ENCODE measurements around the gene EGR4. TPM values are rescaled to one million over a fixed set of nuclear protein-coding genes. Genes with fewer than 3 reads are reported as not detected.

Gene EGR4
- total RNA-seq, 6 donors from 2014 or later = 0.10 TPM; not detected in 5

DNA sequence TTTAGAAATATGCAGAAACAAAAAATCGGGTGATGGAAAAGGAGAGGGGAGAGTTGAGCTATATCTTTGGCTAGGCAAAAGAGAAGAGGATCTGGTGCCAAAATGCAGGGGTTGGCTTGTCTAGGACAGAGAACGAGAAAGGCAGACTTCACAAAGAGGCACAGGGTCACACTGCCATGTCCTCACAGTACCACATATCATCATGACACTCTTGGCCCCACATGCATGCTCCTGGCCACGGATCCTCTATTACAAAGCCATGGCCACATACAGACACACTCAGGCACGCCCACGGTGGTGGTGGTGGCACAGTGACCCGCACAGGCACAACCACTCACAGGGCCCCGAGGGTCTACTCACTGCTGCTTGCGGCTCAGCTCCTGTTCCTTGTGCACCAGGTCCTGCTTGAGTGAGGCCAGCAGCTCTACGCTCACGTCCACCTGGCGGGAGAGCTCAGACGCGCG lies 24.9 kb downstream of the EGR4 start:
- Histone ChIP-seq H3K36me3 (no peaks in the 10 kb centered on the region), H3K27me3 (peaks cover 0 to 18% (median 1%) of the 10 kb centered on the region in 4 donors), H3K9me3 (no peaks in the 10 kb centered on the region), H3K27ac (no peak overlapping the region), H3K4me3 (peak overlapping the region in 1 of 4 donors; percentile 28), H3K4me1 (peaks cover 5 to 13% (median 6%) of the 10 kb centered on the region in 4 donors)
- DNase-seq (no peak), ATAC-seq (ENCODE audit: low FRiP score in 2 of 2) (no peak)
- TF ChIP-seq POLR2AphosphoS5 (IDR thresholded peaks at IDR 0.05) (no peak), EP300 (IDR thresholded peaks at IDR 0.05) (no peak), POLR2A (IDR thresholded peaks at IDR 0.05) (no peak)
- TF ChIP-seq, protein P1, sequence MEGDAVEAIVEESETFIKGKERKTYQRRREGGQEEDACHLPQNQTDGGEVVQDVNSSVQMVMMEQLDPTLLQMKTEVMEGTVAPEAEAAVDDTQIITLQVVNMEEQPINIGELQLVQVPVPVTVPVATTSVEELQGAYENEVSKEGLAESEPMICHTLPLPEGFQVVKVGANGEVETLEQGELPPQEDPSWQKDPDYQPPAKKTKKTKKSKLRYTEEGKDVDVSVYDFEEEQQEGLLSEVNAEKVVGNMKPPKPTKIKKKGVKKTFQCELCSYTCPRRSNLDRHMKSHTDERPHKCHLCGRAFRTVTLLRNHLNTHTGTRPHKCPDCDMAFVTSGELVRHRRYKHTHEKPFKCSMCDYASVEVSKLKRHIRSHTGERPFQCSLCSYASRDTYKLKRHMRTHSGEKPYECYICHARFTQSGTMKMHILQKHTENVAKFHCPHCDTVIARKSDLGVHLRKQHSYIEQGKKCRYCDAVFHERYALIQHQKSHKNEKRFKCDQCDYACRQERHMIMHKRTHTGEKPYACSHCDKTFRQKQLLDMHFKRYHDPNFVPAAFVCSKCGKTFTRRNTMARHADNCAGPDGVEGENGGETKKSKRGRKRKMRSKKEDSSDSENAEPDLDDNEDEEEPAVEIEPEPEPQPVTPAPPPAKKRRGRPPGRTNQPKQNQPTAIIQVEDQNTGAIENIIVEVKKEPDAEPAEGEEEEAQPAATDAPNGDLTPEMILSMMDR (IDR thresholded peaks at IDR 0.05) = no peak
- WGBS, 2 donors = 54 to 62% methylated on average over 6 to 14 of the region's 14 CpGs

DNA sequence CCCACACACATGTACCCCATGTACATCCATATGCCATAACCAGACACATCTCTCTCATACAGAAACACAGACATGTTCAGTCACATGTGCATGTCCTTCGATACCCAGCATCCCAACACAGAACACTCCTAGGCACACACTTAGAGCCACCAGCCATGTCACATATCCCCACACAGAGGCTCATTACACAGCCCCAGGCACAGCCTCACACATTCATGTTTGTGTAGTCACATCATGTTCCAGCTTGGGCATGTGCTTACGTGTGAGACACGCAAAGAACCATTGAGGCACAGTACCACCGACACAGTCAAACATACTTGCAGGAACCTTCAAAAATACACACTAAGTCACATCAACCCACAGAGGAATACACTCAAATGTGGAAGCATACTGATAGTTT lies 26.3 kb downstream of the EGR4 start:
- Histone ChIP-seq H3K27me3 (peaks cover 0 to 18% (median 1%) of the 10 kb centered on the region in 4 donors), H3K4me1 (peaks cover 5 to 13% (median 6%) of the 10 kb centered on the region in 4 donors), H3K27ac (no peak overlapping the region), H3K36me3 (no peaks in the 10 kb centered on the region), H3K9me3 (no peaks in the 10 kb centered on the region), H3K4me3 (no peak overlapping the region)
- 95 to 99% methylated on average over 4 of the region's 4 CpGs for WGBS, 2 donors
- no peak for DNase-seq
- no peak for ATAC-seq (ENCODE audit: low FRiP score in 2 of 2)
- no peak for TF ChIP-seq POLR2AphosphoS5 (IDR thresholded peaks at IDR 0.05)
- TF ChIP-seq POLR2A (IDR thresholded peaks at IDR 0.05) = no peak
- no peak for TF ChIP-seq EP300 (IDR thresholded peaks at IDR 0.05)
- TF ChIP-seq, protein P1 (IDR thresholded peaks at IDR 0.05) = no peak

DNA sequence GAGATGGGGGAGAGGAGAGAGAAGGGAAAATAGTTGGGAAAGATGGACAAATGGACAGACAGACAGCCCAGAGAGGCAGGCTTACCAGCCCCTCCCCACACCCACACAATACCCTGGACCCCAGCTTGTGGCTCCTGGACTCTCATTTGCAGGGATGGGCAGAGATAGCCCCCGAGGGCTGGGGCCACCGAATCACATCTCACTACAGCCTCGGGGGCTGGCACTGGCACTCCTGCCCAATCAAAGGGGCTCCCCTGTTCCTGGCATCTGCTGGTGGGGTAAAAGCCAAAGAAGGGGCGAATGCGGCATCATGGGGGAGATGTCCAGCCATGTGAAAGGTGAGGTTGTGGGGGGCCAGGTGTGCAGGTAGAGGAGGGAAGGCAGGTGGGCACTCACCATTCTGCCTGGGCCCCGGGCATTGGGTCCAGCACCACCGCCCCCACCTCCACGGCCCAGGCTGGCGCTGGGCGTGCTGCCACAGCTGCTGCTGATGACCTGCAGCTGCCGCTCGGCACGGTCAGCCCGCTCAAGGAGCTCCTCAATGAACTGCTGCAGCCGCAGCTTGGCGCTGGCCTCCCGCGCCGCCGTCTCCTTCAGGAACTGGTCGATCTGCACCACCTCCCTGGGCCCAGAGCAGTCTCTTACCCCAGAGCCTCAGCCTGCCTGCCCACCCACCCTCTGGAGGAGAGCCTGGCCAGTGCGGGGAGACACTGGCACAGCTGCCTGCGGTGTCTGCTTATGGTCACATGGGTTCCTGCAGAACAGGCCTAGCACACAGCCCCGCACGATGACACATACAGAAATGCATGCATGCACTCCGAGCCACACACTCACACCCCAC lies 27.1 kb downstream of the EGR4 start:
- Histone ChIP-seq H3K4me3 (no peak overlapping the region), H3K27me3 (peaks cover 0 to 18% (median 1%) of the 10 kb centered on the region in 4 donors)
- no peak for ATAC-seq (ENCODE audit: low FRiP score in 2 of 2)

DNA sequence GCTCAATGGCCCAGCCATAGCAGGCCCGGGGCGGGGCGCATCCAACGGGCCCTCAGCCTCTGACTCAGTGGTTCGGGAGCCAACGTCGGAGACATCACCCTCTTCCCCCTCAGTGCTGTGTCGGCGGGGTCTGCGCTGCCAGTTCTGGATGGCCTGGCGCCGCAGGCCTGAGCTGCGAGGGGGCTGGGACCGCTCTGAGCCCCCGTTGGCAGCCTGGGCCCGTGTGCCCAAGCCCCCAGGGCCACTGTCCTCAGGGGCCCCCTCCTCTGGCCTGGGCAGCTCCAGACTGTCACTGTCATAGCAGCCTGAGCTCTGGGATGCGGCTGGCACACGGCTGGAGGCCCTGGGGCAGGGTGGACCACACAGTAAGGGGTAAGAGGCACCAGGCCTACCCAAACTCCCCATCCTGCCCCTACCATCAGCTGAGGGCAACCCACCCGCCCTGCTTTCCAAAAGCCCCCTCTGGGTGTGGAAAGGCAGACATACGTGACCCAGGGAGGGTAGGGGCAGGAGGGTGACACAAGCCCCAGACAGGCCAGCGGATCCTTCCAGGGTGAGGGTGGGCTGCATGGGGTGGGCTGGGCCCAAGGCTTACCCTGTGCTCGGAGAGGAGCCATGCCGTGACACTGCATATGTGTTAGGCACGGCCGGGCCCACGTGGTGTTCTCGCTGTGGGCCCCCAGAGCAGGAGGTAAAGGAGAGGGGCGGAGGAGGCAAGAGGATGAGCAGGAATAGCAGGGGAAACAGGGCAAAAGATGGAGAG lies 27.9 kb downstream of the EGR4 start:
- no peak for ATAC-seq (ENCODE audit: low FRiP score in 2 of 2)
- DNase-seq = peak in 1 of 2 donors; percentile 55

More for the DNA sequence above, 27.1 kb downstream of the EGR4 start:
- peak in 1 of 2 donors; percentile 81 for DNase-seq
- no peaks in the 10 kb centered on the region for H3K36me3 ChIP-seq
- H3K4me1 ChIP-seq = peaks cover 5 to 13% (median 6%) of the 10 kb centered on the region in 4 donors
- 87 to 88% methylated on average over 12 to 16 of the region's 26 CpGs for WGBS, 2 donors
- TF ChIP-seq POLR2AphosphoS5 (IDR thresholded peaks at IDR 0.05) (no peak), EP300 (IDR thresholded peaks at IDR 0.05) (no peak), POLR2A (IDR thresholded peaks at IDR 0.05) (no peak)
- TF ChIP-seq, protein P1 (IDR thresholded peaks at IDR 0.05) = no peak
- no peak overlapping the region for H3K27ac ChIP-seq
- no peaks in the 10 kb centered on the region for H3K9me3 ChIP-seq

DNA sequence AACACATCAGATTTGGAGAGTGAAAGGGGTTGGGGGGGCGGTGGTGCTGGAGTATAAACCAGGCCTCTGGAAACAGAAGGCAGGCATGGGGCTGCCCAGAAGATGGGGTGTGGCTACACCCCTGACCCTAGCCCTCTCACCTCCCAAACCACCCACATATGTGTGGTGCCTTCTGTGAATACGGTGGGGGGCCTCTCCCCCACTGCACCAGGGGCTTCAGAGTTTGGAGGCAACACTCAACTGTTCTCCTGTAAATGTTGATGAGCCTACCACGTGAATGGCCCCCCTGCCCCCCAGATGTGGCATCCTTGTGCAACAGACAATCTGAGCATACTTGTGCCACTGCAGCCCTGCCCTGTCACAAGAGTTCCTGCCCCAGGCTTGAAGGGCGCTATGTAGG lies 28.6 kb downstream of the EGR4 start:
- Histone ChIP-seq H3K27ac (no peak overlapping the region), H3K9me3 (no peaks in the 10 kb centered on the region), H3K4me3 (no peak overlapping the region), H3K36me3 (no peaks in the 10 kb centered on the region), H3K4me1 (peaks cover 5 to 13% (median 6%) of the 10 kb centered on the region in 4 donors), H3K27me3 (peaks cover 0 to 18% (median 1%) of the 10 kb centered on the region in 4 donors)
- TF ChIP-seq POLR2AphosphoS5 (IDR thresholded peaks at IDR 0.05) = no peak
- no peak for TF ChIP-seq POLR2A (IDR thresholded peaks at IDR 0.05)
- TF ChIP-seq, protein P1 (IDR thresholded peaks at IDR 0.05) = no peak
- no peak for TF ChIP-seq EP300 (IDR thresholded peaks at IDR 0.05)
- ATAC-seq (ENCODE audit: low FRiP score in 2 of 2) (no peak), DNase-seq (no peak)
- 59 to 68% methylated on average over 3 to 4 of the region's 4 CpGs for WGBS, 2 donors

More for the DNA sequence above, 27.9 kb downstream of the EGR4 start:
- H3K9me3 ChIP-seq = no peaks in the 10 kb centered on the region
- no peak for TF ChIP-seq POLR2AphosphoS5 (IDR thresholded peaks at IDR 0.05)
- H3K4me3 ChIP-seq = no peak overlapping the region
- H3K36me3 ChIP-seq = no peaks in the 10 kb centered on the region
- WGBS, 2 donors = 91 to 92% methylated on average over 18 to 24 of the region's 28 CpGs
- no peak overlapping the region for H3K27ac ChIP-seq
- H3K27me3 ChIP-seq = peaks cover 0 to 18% (median 1%) of the 10 kb centered on the region in 4 donors
- peaks cover 5 to 13% (median 6%) of the 10 kb centered on the region in 4 donors for H3K4me1 ChIP-seq
